CD1c-positive myeloid dendritic cell (primary cell): ENCODE measurements around the gene BTBD3.

Experiments
- DNase-seq: peaks from one replicate; pipeline ENCODE4 v3.0.0-alpha.2; 2016; ENCODE audit errors: extremely low spot score

Gene BTBD3

GRCh38 chr20:11917663-11918062 lies at the start of gene BTBD3:
Gene BTBD3 (plus strand): TSS chr20:11917893. CDS start chr20:11918276, 383 bp downstream.
- DNase-seq = no peak

- DNase-seq = no peak
These were observed 48.1 kb upstream of the BTBD3 start for GRCh38 chr20:11869641-11870040.

GRCh38 chr20:11870411-11870810 lies 47.3 kb upstream of the BTBD3 start:
- DNase-seq = no peak

- no peak for DNase-seq
These were observed 41.1 kb upstream of the BTBD3 start for GRCh38 chr20:11876555-11876954.

GRCh38 chr20:11880680-11881079 lies 37.0 kb upstream of the BTBD3 start:
- DNase-seq = no peak

GRCh38 chr20:11881449-11881848 lies 36.2 kb upstream of the BTBD3 start:
- no peak for DNase-seq

GRCh38 chr20:11882651-11883050 lies 35.0 kb upstream of the BTBD3 start:
- no peak for DNase-seq

GRCh38 chr20:11888648-11889047 lies 29.0 kb upstream of the BTBD3 start:
- DNase-seq = no peak

- peak; percentile 83 for DNase-seq
These were observed 27.2 kb upstream of the BTBD3 start for GRCh38 chr20:11890331-11891076.

- peak; percentile 84 for DNase-seq
These were observed 26.5 kb upstream of the BTBD3 start for GRCh38 chr20:11891077-11891775.

- DNase-seq = peak; percentile 76
These were observed 25.7 kb upstream of the BTBD3 start for GRCh38 chr20:11891776-11892545.

- DNase-seq = no peak
These were observed 23.6 kb upstream of the BTBD3 start for GRCh38 chr20:11894062-11894461.

- DNase-seq = no peak
These were observed 21.8 kb upstream of the BTBD3 start for GRCh38 chr20:11895861-11896387.

GRCh38 chr20:11901127-11901526 lies 16.6 kb upstream of the BTBD3 start:
- no peak for DNase-seq

- DNase-seq = no peak
These were observed 15.4 kb upstream of the BTBD3 start for GRCh38 chr20:11902285-11902697.

- no peak for DNase-seq
These were observed 12.1 kb upstream of the BTBD3 start for GRCh38 chr20:11905460-11906179.

- no peak for DNase-seq
These were observed 10.8 kb upstream of the BTBD3 start for GRCh38 chr20:11906626-11907480.

- no peak for DNase-seq
These were observed 10.1 kb upstream of the BTBD3 start for GRCh38 chr20:11907621-11908020.

GRCh38 chr20:11912013-11912658 lies 5.6 kb upstream of the BTBD3 start:
- DNase-seq = no peak
